ENCODE results near the gene STK17A.

DNA sequence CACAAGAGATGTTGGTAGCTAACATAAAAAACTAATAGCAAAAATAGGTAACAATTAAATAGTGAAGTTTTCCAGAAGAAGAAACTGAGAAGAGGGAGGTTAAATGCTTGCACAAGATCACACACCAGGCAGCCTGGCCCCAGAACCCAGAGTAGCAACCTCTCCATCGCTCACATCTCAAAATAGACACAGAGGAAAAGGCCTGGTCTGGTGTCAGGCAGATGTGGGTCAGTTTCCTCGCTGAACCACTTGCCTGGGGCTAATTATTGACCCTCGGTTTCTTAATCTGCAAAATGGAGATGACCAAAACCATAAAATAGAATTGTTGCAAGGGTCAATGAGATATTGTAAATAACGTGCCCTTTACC lies 44.5 kb upstream of the STK17A start:
- TF ChIP-seq, protein P1, sequence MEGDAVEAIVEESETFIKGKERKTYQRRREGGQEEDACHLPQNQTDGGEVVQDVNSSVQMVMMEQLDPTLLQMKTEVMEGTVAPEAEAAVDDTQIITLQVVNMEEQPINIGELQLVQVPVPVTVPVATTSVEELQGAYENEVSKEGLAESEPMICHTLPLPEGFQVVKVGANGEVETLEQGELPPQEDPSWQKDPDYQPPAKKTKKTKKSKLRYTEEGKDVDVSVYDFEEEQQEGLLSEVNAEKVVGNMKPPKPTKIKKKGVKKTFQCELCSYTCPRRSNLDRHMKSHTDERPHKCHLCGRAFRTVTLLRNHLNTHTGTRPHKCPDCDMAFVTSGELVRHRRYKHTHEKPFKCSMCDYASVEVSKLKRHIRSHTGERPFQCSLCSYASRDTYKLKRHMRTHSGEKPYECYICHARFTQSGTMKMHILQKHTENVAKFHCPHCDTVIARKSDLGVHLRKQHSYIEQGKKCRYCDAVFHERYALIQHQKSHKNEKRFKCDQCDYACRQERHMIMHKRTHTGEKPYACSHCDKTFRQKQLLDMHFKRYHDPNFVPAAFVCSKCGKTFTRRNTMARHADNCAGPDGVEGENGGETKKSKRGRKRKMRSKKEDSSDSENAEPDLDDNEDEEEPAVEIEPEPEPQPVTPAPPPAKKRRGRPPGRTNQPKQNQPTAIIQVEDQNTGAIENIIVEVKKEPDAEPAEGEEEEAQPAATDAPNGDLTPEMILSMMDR (conservative IDR thresholded peaks at IDR 0.05; ENCODE audit: low read length) = no peak
- no peak for TF ChIP-seq EZH2phosphoT487 (IDR thresholded peaks at IDR 0.05; ENCODE audit: borderline replicate concordance, low read depth, low read length)
